Left cardiac atrium (tissue), 4 donors: ENCODE results near the gene AUTS2. TPM values are rescaled to one million over a fixed set of nuclear protein-coding genes. Genes with fewer than 3 reads are reported as not detected.

ENCODE experiments used
- ATAC-seq, 2 donors: fragments of 200-7000 bp; cut with Tn5 transposase; one replicate each; pipeline ENCODE4 v1.9.1; 2020; ENCODE audit warnings: mild to moderate bottlenecking in 2 of 2, moderate library complexity in 2 of 2
- DNase-seq: peaks from one replicate; pipeline ENCODE4 v3.0.0-alpha.2; 2020
- intact Hi-C, 2 donors: fragments of 100-400 bp; cut with DNase I; formaldehyde crosslinking; loops; one replicate each; pipeline versions ENCODE4 v1.14.1 to v1.15.1; 2022 to 2023
- total RNA-seq, 2 donors: library from RNA; stranded (reverse); fragmentation: NEBNext Ultra II Directional; extraction: Animal tissue kit (Norgen Biotek cat#: 25700); gene quantifications; one replicate each; pipeline ENCODE4 v1.2.1, GENCODE V29; 2021
- donor health status: DM: no; HTN: yes; CAD: no.
- donor health status: DM: no; HTN: yes; CAD: no; lungs with severe emphysema.
- donor health status: DM: yes; HTN: yes; CAD: no.
- donor health status: Dilated cardiomyopathy.

Gene AUTS2
- total RNA-seq, 2 donors from 2014 or later, result 10.5 to 15.2 TPM

GRCh38 chr7:70744492-70744891, 1146.2 kb downstream of the AUTS2 start:
- no peak for DNase-seq
- intact Hi-C loops, result no loop called here
- no peak for ATAC-seq

DNA sequence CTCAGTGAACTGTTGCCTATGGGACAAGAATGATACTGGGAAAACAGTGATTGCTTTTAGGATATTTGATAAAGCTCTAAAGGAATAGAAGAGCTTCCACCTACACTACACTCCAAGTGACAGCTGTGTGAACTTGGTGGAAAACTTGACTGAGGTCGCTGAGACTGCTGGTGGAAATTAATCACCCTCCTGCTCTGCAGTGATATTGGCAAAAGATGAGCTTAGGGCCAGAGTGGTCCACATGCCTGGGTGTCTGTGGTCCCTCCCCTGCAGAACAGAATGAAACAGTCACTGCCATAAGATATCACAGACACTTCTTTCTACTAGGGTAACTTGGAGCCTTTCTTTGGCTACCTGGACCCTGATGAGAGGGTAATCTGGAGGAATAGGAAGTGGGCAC, 1151.6 kb downstream of the AUTS2 start:
- ATAC-seq (no peak), DNase-seq (no peak)
- intact Hi-C loops, result no loop called here

- DNase-seq, result no peak
- ATAC-seq, result no peak
- intact Hi-C loops, result no loop called here
These were observed 1153.6 kb downstream of the AUTS2 start for GRCh38 chr7:70751895-70752294.

- no peak for ATAC-seq
- DNase-seq, result no peak
- intact Hi-C loops, result no loop called here
These were observed 1154.5 kb downstream of the AUTS2 start for GRCh38 chr7:70752794-70753241.

GRCh38 chr7:70756789-70757188, 1158.5 kb downstream of the AUTS2 start:
- no peak for ATAC-seq
- no peak for DNase-seq
- intact Hi-C loops, result no loop called here

- DNase-seq (no peak), ATAC-seq (no peak)
- intact Hi-C loops, result no loop called here
These were observed 1160.4 kb downstream of the AUTS2 start for GRCh38 chr7:70758646-70759045.

DNA sequence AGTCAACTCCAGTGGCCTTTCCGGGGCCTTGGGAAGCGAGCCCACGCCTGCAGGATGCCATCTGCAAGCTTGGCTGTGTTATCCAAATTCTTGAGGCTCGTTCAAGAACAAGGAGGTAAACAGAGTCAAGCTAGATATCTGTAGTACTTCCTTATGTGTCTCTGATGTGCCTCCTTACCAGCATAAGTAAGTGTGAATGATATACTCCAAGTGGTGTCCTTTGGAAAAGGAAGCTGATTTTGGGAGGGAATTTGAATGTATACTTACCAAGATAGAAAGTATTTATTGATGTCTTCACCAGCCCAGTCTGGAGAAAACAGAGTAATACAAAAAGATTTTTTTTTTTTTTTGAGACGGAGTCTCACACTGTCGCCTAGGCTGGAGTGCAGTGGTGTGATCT, 1161.4 kb downstream of the AUTS2 start:
- ATAC-seq (no peak), DNase-seq (no peak)
- intact Hi-C loops, result no loop called here

DNA sequence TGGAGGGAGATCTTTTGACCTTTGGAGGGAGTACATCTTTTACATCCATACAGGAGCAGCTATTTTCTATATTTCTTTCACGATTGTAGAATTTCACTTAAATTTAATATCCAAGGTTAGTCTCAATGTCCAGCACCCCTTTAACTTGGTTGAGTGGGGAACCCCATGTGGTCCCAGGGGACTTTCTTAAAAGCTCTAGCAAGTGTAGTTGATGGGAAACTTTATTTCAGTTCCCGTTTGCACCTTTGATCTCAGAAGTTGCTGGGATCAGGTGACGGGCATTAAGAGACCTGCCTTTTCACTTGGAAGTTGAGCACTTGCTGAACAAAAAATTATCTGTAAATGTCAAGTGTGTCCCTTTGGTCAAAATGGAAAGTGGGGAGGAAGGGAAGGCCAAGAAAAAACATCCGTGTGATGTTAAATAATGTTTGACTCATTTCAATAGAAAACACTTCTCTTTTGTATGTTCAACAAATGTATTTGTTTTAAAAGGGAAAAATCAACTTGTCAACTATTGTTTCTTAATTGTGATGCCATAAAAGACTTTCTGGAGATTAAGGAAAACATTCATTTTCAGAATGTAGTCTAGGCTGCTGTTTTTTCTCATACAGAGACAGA, 1163.5 kb downstream of the AUTS2 start:
- DNase-seq (no peak), ATAC-seq (no peak)
- intact Hi-C loops, result no loop called here

- intact Hi-C loops, result no loop called here
- ATAC-seq (no peak), DNase-seq (no peak)
These were observed 1164.4 kb downstream of the AUTS2 start for GRCh38 chr7:70762696-70763095.

- intact Hi-C loops, result no loop called here
These were observed 1165.9 kb downstream of the AUTS2 start for GRCh38 chr7:70763961-70764691.

DNA sequence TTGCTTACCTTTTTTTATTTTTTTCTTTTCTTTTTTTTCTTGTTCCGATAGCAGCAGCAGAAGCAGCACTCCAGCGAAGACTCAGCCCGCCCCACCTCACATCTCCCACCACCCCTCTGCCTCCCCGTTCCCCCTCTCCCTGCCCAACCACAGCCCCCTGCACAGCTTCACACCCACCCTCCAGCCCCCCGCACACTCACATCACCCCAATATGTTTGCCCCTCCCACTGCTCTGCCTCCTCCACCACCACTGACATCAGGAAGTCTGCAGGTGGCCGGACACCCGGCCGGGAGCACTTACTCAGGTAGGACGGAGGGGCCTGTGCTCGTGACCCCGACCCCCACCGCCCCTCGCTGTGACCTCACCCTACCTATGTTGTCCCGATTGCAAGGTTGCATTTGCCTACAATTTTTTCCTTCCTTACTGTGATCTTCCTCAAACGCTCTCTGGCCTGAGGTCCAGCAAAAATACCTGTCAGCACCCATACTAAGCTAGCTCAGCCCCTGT, 1166.5 kb downstream of the AUTS2 start:
- ATAC-seq (no peak), DNase-seq (no peak)
- intact Hi-C loops, result no loop called here

More at GRCh38 chr7:70763961-70764691, 1165.9 kb downstream of the AUTS2 start:
- no peak for DNase-seq
- no peak for ATAC-seq

DNA sequence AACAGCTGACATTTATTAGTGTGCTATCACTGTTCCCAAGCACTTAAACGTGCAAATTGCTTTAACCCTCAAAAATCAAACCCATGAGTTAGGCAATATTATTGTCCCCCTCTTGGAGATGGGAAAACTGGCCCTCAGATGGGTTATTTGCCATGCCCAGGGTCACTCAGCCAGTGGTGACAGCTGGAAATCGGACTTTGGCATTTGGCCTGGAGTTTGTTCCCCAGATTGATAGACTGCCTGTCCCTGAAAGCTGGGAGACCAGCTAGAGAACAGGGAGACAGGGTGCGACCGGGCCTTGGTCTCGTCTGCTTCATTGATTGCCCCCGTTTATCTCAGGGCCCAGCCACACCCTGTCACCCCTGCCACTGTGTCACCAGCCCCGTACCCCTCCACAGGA, 1167.4 kb downstream of the AUTS2 start:
- intact Hi-C loops, result no loop called here
- ATAC-seq (no peak), DNase-seq (no peak)

DNA sequence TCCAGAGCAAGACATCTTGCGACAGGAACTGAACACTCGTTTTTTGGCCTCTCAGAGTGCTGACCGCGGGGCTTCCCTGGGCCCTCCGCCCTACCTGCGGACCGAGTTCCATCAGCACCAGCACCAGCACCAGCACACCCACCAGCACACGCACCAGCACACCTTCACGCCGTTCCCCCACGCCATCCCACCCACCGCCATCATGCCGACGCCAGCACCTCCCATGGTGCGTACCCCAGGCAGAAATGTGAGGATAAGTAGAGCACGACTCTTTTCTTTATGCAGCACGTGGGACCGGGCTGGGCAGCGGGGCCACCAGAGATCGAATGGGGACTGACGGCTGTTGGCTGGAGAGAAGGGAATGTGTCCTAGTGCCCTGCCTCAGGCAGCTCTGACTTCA, 1167.8 kb downstream of the AUTS2 start:
- ATAC-seq, result no peak
- intact Hi-C loops, result no loop called here

GRCh38 chr7:70766694-70767093, 1168.4 kb downstream of the AUTS2 start:
- DNase-seq (no peak), ATAC-seq (no peak)
- intact Hi-C loops, result no loop called here

More for the DNA sequence above, 1167.8 kb downstream of the AUTS2 start:
- DNase-seq, result no peak

DNA sequence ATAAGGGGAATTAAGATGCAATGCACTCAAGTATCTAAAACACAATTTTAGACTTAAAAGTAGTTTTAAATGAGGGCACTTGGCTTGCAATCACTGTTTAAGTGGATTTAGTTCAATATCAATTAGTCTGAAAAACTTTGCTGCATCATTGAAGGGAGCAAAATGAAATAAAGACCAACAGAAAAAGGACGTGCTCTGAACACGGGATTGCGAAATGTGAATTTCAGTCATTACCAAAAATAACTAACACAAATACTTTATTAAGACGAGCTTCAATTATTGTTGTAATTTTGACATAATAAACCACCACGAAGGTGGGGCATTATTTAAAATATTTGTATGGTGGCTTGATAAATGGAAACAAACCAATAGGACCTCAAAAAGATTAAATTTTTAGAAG, 1171.9 kb downstream of the AUTS2 start:
- intact Hi-C loops, result no loop called here
- DNase-seq, result no peak
- ATAC-seq, result no peak

DNA sequence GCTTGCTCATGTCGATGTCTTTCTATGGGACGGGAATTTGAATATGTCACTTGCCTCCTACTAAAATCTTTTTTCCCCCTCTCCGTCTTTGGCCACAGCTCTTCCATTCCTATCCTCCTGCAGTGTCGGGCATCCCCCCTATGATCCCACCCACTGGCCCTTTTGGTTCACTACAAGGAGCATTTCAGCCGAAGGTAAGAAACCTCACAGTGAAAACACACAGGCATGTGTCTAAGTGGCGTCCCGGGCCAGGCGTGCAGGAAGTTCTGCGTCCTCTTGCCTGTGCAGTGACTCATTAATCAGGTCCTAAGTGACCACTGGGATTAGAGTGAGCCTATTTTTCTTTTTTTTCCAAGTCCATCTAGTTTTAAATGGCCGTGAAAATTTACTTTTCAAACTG, 1173.2 kb downstream of the AUTS2 start:
- intact Hi-C loops, result no loop called here
- DNase-seq (no peak), ATAC-seq (no peak)

- DNase-seq, result no peak
- intact Hi-C loops, result no loop called here
- no peak for ATAC-seq
These were observed 1174.6 kb downstream of the AUTS2 start for GRCh38 chr7:70772891-70773290.

- ATAC-seq (no peak), DNase-seq (no peak)
- intact Hi-C loops, result no loop called here
These were observed 1175.1 kb downstream of the AUTS2 start for GRCh38 chr7:70773406-70773805.

DNA sequence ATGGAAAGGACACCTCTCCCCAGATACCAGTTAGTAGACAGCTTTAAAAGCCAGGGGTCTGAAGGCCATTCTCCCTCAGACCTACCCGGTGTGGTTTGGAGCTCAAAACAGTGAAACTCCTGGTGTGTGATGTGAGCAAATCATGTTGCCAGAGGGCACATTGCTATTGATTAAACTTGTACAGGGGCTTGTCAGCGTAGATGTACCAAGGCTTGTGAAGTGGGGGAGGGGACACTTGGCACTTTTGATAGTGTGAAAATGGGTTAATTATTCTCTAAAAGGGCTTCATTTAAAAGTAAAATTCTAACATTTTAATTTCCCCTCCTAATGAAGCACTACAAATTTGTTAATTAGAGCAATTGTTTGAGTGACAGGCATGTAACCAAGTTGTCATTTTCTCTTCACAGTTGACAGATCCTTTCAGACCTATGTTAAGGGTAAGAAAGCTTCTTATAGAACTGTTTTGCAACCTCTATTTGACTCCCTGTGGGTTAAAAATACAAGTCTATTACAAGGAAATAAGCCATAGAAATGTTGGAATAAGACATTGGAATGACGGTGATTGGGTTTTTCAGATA, 1176.8 kb downstream of the AUTS2 start:
- intact Hi-C loops, result no loop called here
- ATAC-seq (no peak), DNase-seq (no peak)

DNA sequence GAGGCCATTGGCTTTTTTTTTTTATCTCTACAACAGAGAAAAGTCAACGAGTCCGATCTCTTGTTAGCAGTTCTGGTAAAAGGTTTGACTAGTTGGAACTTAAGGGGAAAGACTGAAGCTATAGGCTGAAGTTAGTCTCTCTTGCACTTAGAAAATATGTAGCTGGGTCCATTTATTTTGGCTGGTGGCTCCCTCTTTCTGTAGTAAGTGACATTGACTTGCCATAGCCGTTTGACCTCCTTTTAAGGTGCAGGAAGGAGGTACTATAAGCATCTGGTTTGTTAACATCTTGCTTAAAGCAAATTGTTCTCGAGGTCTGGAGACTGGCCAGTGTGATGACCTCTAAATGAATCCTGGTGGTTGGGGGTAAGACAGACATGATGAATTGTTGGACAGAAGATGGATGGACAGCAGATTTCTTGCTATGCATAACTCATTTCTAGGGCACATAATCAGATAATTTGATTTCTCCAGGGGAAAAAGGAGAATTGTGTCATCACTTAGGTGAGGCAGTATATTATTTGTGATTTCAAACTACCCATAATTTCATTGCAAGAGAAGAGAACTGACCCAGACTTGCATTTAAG, 1177.4 kb downstream of the AUTS2 start:
- ATAC-seq (no peak), DNase-seq (no peak)
- intact Hi-C loops, result no loop called here
